Effector memory CD4-positive, alpha-beta T cell (primary cell): ENCODE measurements around the gene DNAJC4.
A peak's percentile ranks its signal among the peaks of the same experiment; 100 is the strongest.

Experiments used
- DNase-seq, 3 donors: peaks; one replicate each; pipeline ENCODE4 v3.0.0-alpha.2; 2020
- H3K27ac ChIP-seq: 2 replicates; pipeline ENCODE4 v1.7.0; 2013; ENCODE audit warnings: mild to moderate bottlenecking, low read length, moderate library complexity; ENCODE audit not compliant: insufficient read depth, poor library complexity, severe bottlenecking
- H3K27me3 ChIP-seq: replicated peaks from 2 replicates; pipeline ENCODE4 v1.7.0; 2013; ENCODE audit warnings: mild to moderate bottlenecking, low read length; ENCODE audit not compliant: insufficient read depth, control insufficient read depth, poor library complexity, severe bottlenecking
- H3K36me3 ChIP-seq: 2 replicates; pipeline ENCODE4 v1.7.0; 2013; ENCODE audit warnings: mild to moderate bottlenecking, low read length, moderate library complexity; ENCODE audit not compliant: control insufficient read depth, insufficient read depth
- H3K4me1 ChIP-seq: 2 replicates; pipeline ENCODE4 v1.7.0; 2013; ENCODE audit warnings: low read length, mild to moderate bottlenecking; ENCODE audit not compliant: control insufficient read depth, insufficient read depth, poor library complexity, severe bottlenecking
- H3K4me3 ChIP-seq: 2 replicates; pipeline ENCODE4 v1.7.0; 2013; ENCODE audit warnings: low read length, low read depth, mild to moderate bottlenecking; ENCODE audit not compliant: insufficient read depth, poor library complexity, severe bottlenecking
- H3K9me3 ChIP-seq: 2 replicates; pipeline ENCODE4 v1.7.0; 2013; ENCODE audit warnings: mild to moderate bottlenecking, low read length, moderate library complexity; ENCODE audit not compliant: control insufficient read depth

DNAJC4 gene

DNA sequence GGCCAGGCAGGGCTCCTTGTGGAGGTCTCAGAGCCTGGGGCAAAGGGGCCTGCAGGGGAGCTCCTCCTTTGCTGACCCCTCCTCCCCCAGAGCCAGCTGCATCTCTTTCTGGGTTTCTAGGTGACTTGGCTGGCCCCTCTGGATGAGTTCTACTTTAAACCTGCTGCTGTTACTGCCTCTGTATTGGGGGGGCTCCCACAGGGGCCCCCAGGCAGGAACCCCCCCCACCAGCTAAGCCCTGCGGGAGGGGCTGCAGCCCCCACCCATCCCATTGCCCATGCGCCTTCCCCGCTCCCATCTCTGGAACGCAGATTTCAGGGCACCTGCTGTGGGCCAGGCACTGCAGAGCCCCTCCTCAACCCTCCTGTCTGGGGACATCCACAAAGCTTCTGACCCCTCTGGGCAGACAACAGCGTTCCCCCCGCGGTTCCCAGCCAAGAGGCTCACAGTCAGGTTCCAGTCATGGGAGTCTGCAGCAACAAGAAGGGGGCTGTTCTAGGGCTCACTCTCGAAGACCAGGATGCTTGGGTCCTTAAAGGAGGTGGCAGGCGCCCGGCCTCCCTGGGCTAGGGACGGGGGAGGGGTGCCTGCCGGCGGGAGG is 20.2 kb downstream of the DNAJC4 start:
- no peaks in the 10 kb centered on the region for H3K9me3 ChIP-seq
- H3K36me3 ChIP-seq: no peaks in the 10 kb centered on the region
- no peak for DNase-seq
- no peak overlapping the region for H3K27ac ChIP-seq
- H3K4me1 ChIP-seq: peaks cover 37% of the 10 kb centered on the region
- peak overlapping the region; percentile 58 for H3K4me3 ChIP-seq
- no peaks in the 10 kb centered on the region for H3K27me3 ChIP-seq

DNA sequence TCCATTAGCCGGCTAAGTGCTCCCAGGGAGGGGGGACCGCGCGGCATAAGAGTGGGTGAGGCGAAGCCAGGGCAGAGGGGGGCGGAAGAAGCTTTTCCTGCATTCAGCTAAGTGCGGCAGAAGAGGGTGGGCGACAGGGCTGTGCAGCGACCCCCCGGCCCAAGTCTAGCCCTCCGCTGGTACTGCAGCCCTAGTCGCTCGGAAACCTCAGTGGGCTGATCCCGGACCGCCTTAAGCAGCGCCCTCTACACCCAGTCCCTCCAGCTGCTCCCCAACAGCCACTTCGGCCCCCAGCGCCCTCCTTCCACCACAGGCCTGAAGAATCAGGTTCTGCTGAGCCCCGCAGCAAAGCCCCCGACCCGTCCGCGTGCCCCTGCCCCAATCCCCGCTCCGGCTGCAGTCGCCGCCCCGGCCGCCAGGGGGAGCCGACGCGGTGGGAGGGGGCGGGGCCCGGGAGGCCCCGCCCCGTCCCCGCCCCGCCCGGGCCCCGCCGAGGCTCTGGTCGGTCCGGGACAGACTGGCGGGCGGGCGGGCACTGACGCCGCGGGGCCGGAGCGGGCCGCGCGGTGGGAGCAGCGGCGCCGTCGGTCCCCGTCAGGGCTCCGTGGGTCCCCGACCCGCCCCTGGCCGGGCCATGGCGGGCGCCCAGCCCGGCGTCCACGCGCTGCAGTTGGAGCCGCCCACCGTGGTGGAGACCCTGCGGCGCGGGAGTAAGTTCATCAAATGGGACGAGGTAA is 20.8 kb downstream of the DNAJC4 start, which contains the start of gene PLCB3:
TSS of gene PLCB3 (plus strand) at position 515 of the 737 bp plus-strand sequence. CDS start at position 635, 120 bp downstream.
- H3K27ac ChIP-seq: no peak within 1 kb of the TSS
- H3K9me3 ChIP-seq: no peaks in the 10 kb centered on the region
- no peaks in the 10 kb centered on the region for H3K36me3 ChIP-seq
- DNase-seq: peak; percentile 50 to 56 (median 54)
- peak within 1 kb of the TSS; percentile 65 for H3K4me3 ChIP-seq
- no peaks in the 10 kb centered on the region for H3K27me3 ChIP-seq
- peaks cover 32% of the 10 kb centered on the region for H3K4me1 ChIP-seq

DNA sequence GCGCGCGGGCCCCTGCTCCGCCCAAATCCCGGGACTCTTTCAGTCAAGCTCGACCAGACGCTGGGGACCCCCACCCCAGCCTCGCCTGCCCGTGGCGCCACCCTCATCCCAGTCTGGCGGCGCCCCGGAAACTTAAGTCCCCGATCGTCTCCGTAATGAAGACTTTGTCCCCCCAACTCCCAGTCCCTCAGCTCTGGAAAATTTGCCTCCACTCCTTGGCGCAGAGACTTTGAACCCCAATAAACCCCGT is 21.3 kb downstream of the DNAJC4 start:
- peaks cover 32% of the 10 kb centered on the region for H3K4me1 ChIP-seq
- DNase-seq: no peak
- peak overlapping the region; percentile 65 for H3K4me3 ChIP-seq
- H3K27me3 ChIP-seq: no peaks in the 10 kb centered on the region
- H3K9me3 ChIP-seq: no peaks in the 10 kb centered on the region
- H3K27ac ChIP-seq: no peak overlapping the region
- no peaks in the 10 kb centered on the region for H3K36me3 ChIP-seq

DNA sequence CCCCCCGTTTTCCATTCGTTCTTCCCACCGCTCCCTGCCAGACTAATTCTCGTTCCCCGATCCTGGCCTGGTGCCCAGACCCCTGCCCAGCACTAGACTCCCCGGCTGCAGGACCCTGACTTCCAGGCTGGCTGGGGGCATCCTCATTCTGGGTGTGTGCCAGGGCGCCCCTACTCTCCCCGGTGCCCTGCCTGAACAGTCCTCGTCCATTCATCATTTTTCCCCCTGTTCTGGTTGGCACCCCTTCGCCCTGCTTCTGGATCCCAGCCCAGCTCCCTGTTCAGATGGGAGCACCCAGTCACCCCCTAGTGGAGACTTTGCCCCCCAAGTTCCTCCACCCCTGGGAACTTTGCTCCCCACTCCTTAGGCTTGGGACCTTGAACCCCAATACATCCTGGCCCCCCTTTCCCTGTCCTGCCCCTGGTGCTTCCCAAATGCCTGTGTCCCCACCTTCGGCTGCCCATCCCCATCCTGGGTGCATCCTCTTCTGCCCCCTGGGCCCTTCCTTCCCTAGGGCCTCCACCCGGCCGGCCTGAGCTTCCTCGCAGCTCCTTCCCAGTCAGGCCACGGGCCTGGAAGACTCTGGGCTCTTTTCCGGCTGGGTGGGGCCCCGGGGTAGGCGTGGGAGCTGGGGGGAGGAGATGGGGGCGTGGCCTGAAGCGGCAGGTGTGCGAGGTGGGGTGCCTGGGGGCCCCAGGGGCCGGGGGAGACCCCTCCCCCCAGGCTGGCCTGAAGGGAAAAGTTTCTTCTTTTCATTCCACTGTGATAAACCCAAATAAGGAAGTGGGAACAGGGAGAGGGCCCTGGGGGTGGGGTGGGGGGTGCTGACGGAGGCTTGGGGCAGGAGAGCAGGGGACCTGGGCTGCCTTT is 21.9 kb downstream of the DNAJC4 start:
- H3K27me3 ChIP-seq: no peaks in the 10 kb centered on the region
- H3K27ac ChIP-seq: no peak overlapping the region
- no peaks in the 10 kb centered on the region for H3K9me3 ChIP-seq
- no peak for DNase-seq
- peaks cover 32% of the 10 kb centered on the region for H3K4me1 ChIP-seq
- peak overlapping the region; percentile 65 for H3K4me3 ChIP-seq
- H3K36me3 ChIP-seq: no peaks in the 10 kb centered on the region

DNA sequence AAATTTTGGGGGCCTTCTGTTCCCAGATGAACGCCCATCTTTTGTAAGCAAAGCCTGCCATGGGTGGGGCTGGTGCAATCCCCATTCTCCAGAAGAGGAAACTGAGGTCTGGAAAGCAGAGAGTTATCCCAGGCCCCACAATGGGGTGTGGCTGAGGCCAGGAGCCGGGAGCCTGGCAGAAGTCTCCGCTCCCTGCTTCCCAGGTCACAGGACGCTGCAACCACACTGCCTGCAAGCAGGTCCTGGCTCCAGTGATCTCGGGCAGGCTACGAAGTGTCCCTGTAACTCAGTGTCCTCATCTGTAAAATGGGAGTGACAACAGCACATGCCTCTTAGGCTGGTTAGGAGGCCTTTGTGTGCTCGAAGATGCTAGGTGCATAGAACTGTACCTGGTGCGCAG is 22.7 kb downstream of the DNAJC4 start:
- no peaks in the 10 kb centered on the region for H3K27me3 ChIP-seq
- DNase-seq: no peak
- H3K4me3 ChIP-seq: no peak overlapping the region
- peaks cover 25% of the 10 kb centered on the region for H3K4me1 ChIP-seq
- no peak overlapping the region for H3K27ac ChIP-seq
- no peaks in the 10 kb centered on the region for H3K9me3 ChIP-seq
- H3K36me3 ChIP-seq: no peaks in the 10 kb centered on the region

DNA sequence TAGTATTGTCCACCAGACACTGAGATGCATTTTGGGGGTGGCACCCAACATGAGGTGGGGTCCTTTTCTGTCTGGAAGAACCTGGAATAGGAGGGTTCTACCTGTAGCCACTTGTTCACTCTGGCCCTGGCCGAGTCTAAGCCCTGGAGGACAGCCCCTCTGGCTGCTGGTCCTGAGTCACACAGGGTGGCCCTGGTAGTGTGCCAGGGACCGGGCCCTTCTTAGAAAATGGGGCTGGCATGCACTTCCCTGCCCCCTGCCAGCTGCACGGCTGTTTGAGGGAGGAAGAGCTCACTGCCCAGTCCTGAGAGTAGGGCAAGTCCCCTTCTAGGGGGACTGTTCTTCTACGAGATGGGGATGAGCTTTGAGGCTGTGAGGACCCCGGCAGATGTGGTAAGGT is 23.1 kb downstream of the DNAJC4 start:
- DNase-seq: no peak
- H3K36me3 ChIP-seq: no peaks in the 10 kb centered on the region
- peaks cover 25% of the 10 kb centered on the region for H3K4me1 ChIP-seq
- H3K27me3 ChIP-seq: no peaks in the 10 kb centered on the region
- no peak overlapping the region for H3K27ac ChIP-seq
- no peaks in the 10 kb centered on the region for H3K9me3 ChIP-seq
- H3K4me3 ChIP-seq: no peak overlapping the region

DNA sequence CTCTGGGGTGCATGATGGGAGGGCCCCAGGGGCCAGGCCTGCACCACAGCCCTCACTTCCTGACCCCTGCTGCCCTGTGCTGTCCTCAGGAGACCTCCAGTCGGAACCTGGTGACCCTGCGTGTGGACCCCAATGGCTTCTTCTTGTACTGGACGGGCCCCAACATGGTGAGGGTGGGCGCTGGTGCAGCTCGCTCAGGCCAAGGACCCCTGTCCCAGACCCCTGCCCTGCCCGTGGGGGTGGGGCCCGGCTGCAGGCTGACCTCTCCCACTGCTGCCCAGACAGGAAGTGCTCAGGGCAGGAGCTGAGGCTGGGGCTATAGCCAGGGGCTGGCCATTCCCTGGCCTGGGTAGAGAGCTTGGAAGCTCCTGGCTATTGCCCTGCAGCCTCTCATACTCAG is 24.0 kb downstream of the DNAJC4 start:
- Histone ChIP-seq H3K27me3 (no peaks in the 10 kb centered on the region), H3K4me1 (peaks cover 25% of the 10 kb centered on the region), H3K4me3 (no peak overlapping the region), H3K27ac (no peak overlapping the region), H3K36me3 (no peaks in the 10 kb centered on the region), H3K9me3 (no peaks in the 10 kb centered on the region)
- DNase-seq: no peak

DNA sequence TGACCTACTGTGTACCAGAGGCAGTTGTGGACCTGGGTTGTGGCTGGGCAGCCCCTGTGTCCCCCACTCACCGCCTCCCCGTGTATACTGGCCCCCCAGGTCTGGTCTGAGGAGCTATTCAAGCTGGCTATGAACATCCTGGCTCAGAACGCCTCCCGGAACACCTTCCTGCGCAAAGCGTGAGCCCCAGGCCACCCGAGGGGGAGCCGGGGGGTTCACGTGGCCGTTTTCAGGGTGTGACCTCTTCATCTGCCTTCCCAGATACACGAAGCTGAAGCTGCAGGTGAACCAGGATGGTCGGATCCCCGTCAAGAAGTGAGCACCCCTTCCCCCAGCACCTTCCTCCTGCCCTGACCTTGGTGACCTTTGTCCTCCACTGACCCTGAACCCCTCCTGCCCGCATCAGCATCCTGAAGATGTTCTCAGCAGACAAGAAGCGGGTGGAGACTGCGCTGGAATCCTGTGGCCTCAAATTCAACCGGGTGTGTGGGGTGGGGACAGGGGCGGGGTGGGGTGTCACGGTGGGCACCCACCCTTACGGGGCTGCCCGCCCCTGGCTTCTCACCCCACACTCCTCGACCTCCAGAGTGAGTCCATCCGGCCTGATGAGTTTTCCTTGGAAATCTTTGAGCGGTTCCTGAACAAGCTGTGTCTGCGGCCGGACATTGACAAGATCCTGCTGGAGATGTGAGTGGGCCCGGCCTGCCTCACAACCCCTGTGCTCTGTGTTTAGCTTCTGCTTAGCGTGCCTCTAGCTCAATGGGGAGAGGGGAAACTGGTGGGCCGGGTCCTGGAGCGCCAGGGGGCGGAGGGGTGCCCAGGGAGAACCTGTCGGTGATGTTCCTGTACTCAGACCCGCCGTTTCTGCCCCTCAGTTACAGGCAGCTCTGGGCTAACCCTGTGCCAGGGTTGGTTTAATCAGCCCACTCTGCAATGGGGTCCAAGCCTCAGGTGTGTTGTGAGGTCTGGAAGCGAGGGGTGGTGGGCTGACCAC is 25.1 kb downstream of the DNAJC4 start:
- no peak for DNase-seq
- H3K36me3 ChIP-seq: no peaks in the 10 kb centered on the region
- H3K27ac ChIP-seq: no peak overlapping the region
- no peaks in the 10 kb centered on the region for H3K9me3 ChIP-seq
- peaks cover 19% of the 10 kb centered on the region for H3K4me1 ChIP-seq
- H3K27me3 ChIP-seq: no peaks in the 10 kb centered on the region
- no peak overlapping the region for H3K4me3 ChIP-seq

DNA sequence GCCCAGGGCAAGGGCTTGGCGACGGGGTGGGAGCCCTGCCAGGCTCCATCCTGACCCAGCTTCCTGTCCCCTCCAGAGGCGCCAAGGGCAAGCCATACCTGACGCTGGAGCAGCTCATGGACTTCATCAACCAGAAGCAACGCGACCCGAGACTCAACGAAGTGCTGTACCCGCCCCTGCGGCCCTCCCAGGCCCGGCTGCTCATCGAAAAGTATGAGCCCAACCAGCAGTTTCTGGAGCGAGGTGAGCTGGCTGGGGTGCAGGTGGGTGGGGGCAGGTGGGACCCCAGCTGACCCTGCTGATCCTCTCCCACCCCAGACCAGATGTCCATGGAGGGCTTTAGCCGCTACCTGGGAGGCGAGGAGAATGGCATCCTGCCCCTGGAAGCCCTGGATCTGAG is 26.0 kb downstream of the DNAJC4 start:
- H3K4me1 ChIP-seq: peaks cover 12% of the 10 kb centered on the region
- H3K27ac ChIP-seq: no peak overlapping the region
- no peaks in the 10 kb centered on the region for H3K27me3 ChIP-seq
- H3K9me3 ChIP-seq: no peaks in the 10 kb centered on the region
- no peak overlapping the region for H3K4me3 ChIP-seq
- no peaks in the 10 kb centered on the region for H3K36me3 ChIP-seq
- DNase-seq: no peak
